ENCODE results near the gene SH3BP4. TPM values are rescaled to one million over a fixed set of nuclear protein-coding genes. Genes with fewer than 3 reads are reported as not detected.

SH3BP4 gene
- total RNA-seq, 1 donor from 2014 or later = 6.5 TPM

DNA sequence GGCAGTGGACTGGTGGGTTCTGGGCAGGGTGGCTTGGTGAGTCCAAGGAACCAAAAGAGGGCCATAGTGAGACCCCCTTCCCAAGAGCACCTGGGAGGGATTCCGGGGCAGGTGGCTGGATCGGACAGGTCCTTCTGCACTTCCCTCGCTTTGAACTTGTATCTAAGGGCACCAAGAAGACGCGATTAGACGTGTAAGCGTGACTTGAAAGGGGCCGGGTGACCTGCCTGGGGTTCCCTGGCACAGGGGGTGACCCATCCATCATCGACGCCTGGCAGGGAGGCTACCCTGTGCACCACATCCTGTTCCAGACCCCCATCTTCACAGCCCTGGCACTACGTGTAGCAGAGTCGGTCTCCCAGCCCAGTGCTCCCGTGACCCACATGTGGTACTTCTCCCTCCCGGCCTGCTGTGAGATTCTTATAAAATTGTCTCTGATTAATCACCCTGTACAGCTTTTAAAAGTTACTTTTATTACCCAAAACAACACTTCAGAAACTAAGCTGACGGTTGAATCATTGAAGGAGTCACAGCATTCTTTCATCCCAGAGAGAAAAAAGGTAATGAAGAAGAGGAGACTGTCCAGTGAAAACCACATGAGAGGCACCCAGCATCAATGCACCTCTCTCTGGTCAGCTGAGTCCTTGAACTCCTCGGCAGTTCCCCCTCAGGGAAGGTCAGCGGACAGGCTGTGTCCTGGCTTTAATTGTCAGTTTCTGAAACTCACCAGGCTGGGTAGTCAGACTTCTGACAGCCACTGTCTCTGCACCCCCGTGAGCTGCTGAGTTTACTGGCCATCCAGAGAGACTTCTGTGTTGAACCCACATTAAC is 13.0 kb downstream of the SH3BP4 start:
- FAIRE-seq = no peak
- no peak for DNase-seq (ENCODE audit: low spot score in 2 of 2)

DNA sequence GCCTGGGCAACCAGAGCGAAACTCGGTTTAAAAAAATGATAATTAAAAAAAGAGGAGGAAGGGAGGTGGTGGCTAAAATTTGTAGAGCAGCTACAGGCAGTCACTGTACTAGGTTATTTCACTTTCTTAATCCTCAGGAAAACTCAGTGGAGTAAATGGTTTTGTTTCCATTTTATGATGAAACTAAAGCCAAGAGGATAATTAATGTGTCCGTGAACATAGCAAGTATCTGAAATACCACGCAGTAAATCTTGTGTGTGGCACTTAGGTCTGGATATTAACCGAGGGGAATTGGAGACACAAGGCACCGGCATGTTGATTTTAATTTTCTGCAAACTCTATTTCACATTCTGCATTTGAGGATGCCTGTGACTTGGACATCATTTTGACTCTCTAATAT is 14.5 kb downstream of the SH3BP4 start:
- FAIRE-seq (no peak), DNase-seq (ENCODE audit: low spot score in 2 of 2) (no peak)

DNA sequence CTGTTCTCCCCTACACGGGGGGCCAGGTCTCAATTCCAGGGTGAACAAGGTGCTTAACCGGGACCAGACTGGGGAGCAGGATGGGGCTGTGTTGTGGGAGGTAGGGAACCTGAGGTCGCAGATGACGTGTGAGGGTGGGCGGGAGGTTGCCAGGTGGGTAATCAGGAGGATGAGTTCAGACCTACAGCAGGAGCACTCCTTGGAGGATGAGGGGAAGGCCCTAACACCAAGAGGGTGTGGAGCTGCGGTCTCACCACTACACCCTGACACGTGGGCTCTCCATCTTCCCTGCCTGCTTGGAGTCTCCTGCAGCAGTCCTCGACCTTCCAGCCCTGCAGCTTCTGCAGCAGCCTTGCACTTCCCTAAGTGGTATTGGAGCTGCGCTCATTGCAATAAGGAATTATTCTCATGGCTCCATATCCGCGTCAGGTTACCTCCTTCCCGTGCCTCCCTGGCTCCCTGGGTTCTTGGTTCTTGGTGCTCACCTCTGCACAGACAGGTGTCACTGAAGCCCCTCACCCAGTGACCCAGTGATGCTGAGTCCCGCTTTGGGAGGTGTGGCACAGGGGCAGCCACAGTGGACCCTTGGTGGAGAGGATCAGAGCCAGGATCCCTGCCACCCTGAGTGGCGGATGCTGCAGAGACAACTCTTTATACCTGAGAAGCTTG is 15.5 kb downstream of the SH3BP4 start:
- FAIRE-seq (no peak), DNase-seq (ENCODE audit: low spot score in 2 of 2) (no peak)

DNA sequence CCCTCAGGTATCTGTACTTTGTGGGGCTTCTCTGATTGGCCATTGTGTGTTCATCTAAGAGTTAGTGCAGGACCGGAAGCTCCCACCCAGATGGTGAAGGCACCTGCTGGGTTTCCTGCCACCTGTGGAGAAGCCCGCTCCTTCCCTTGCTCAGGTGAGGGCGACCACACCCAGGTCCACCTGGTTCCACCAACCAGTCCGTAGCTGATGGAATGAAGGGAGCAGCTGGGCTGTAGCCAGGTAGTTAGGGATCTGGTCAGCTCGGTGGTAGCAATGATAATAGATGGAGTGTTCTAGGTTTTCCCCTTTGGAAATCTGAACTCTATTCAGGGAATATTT is 16.0 kb downstream of the SH3BP4 start:
- no peak for FAIRE-seq
- DNase-seq (ENCODE audit: low spot score in 2 of 2) = no peak

DNA sequence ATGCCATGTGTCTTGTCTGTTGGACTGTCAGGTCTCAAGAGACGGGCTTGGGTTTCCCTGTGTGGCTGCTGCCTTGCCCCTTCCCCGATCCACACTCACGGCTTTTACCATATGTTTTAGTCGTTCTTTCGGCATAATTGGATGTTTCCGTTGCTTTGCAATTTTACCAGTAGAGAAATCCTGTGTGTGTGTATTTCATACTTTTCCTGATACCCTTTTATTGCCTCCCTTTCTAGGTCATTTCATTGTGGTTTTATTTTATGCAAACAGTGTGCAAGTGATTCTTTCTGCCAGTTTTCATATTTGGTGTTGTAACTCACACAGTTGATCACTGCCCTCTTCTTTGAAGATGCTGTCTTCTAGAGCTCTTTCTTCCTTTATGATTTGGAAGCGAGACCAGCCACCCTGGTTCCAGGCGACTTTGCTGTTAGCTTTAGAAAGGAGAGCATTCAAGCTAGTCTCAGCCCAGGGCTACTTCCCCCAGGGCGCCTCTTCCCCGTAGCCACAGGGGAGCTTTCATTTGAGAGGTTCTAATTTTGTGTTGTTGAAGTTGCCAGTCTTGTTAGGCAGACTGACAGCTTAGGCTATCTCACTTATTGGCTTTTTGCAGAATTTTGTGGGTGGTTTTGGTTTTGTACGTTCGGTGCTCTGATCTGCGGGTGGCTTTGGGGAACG is 17.0 kb downstream of the SH3BP4 start:
- FAIRE-seq = no peak
- DNase-seq (ENCODE audit: low spot score in 2 of 2) = no peak

DNA sequence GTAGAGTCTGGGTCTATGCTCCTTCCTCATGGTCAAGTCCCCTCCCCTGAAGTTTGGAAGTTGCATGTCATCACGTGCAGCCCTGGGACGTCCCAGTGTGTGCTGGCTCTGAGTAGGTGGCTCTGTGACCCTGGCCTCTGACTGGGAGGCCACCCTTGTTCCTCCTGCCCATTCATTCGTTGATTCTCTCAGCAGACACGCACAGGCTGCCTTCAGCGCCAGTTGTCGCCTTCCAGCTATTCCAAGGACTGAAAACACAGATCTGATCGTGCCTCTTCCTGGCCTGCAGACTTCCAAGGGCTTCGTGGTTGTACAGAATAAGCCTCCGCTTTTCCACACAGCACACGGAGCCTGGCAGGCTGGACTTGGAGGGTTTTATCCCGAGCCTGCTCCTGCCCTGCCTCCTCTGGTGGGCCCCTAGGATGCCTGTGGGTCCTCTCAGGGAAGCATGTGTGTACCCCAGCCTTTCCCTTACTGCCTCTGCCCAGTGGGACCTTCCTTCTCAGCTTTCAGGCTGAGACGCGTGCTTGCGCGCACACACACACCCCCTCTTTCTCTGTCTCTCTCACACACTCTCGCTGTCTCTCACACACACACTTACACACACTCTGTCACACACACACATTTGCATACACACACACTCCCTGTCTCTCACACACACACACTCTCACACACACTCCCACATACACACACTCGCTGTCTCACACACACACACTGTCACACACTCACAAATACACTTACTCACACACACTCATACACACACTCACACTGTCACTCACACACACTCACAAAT is 17.7 kb downstream of the SH3BP4 start:
- FAIRE-seq = no peak

DNA sequence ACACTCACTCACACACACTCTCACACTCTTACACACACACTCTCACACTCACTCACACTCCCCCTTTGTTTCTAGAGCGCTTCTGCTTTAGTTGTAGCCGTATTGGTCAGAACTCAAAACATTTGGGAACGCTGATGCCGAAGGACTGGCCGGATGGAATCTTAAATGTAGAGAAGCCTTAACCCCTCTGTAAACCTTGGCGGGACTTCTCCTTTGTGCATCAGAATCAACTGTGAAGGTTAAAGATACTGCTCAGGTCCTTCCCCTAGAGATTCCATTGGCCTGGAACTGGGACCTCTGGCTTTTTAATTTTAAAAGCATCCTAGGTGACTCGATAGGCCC is 18.3 kb downstream of the SH3BP4 start:
- FAIRE-seq (no peak), DNase-seq (ENCODE audit: low spot score in 2 of 2) (no peak)

More for the DNA sequence above, 17.7 kb downstream of the SH3BP4 start:
- no peak for DNase-seq (ENCODE audit: low spot score in 2 of 2)

DNA sequence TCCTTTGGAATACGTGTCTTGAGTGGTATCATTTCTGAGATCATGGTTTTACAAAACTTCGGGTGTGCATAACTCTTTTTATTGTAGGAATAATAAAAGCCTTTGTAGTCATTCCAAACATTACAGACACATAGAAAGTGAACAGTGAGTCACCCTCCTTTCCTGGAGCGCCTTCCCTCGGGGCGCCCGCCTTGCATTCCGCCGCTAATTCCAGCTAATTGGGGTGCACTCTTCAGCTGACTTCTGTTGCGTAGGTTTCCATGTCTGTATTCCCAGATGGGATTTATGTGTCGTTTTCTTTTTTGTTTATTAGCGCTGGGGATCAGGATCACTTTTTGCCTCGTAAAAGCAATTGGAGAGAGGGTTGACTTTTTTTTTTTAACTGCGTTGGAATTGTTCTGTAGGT is 18.7 kb downstream of the SH3BP4 start:
- DNase-seq (ENCODE audit: low spot score in 2 of 2) = no peak
- FAIRE-seq = no peak

DNA sequence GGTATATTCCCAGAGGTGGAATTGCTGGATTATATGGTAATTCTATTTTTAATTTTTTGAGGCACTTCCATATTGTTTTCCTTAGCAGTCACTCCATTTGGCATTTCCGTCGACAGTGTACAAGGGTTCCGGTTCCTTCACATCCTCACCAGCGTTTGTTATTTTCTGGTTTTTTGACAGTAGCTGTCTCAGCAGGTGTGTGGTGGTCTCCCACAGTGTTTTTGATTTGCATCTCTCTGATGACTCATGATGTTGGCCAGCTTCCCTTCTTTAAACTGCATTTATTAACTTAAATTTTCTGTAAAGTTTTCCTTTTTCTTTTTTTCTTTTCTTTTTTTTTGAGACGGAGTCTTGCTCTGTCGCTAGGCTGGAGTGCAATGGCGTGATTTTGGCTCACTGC is 19.7 kb downstream of the SH3BP4 start:
- DNase-seq (ENCODE audit: low spot score in 2 of 2) (no peak), FAIRE-seq (no peak)

DNA sequence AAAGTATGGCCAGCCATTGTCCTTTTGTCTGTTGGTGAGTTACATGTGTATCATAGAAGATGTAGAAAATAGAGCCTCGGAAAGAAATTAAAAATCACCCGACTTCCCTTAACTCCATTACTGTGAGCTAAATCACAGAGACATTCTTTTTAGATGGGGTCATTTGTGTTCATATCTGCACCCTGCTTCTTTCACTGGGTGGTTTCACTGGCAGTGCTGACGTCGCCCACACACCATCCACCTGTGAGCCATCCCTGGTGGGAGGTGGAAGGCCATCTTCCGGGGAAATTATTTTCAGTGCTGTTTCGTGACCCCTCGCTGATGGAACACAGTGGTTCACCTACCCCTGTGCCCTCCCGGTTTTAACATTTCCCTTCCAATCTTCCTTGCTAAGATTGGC is 21.2 kb downstream of the SH3BP4 start:
- DNase-seq (ENCODE audit: low spot score in 2 of 2) (no peak), FAIRE-seq (no peak)

DNA sequence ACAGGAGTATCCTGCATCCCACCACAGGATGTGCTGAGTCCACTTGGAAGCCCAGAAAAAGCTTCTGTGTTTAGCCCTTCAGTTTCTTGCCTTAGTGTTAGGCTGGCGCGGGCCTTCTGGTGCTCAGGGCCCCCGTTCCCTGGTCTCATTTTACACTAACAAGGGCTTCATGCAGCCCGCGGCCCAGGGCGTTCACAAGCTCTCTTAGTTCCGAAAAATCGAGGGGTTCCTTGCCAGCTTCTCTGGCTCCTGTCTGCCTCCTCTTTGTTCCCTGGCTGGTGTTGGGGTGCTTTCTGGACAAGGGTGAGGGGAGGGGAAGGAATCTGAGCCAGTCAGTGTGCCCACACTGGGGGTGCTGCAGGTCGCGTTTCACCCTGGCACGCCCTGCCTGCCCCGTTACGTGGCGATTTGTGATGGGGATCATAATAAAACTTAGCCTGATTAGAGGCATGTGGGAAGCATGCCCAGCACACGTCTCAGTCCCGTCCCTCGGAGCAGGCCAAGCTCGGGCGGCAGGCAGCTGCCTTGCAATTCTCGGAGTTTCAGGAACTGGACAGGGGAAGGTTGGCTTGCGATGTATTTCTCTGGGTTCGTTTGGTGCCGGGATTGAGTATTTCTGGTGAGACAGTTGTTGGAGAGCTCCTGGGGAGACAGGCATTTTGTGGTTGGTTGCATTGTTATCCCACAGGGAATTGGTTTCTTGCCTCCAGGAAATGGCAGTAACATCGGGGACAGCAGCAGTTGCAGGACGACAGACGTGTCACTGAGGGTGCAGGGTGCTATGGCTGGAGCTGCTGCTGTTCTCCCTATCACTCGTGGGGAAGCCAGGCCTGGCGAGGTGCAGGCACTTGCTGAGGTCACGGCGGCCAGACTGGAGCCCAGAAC is 22.9 kb downstream of the SH3BP4 start:
- DNase-seq (ENCODE audit: low spot score in 2 of 2) = no peak

DNA sequence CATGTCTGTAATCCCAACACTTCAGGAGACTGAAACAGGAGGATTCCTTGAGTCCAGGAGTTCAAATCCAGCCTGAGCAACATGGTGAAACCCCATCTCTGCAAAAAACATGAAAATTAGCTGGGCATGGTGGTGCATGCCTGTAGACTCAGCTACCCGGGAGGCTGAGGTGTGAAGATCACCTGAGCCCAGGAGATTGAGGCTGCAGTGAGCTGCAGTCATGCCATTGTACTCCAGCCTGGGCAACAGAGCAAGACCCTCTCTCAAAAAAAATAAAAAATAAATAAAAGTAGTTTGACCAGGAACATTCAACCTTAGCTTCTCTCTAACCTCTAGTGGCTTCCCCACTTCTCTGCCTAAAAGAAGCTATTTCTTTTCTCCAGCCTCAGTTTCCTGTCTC is 23.8 kb downstream of the SH3BP4 start:
- DNase-seq (ENCODE audit: low spot score in 2 of 2) = no peak
- no peak for FAIRE-seq

More for the DNA sequence above, 22.9 kb downstream of the SH3BP4 start:
- FAIRE-seq = no peak

DNA sequence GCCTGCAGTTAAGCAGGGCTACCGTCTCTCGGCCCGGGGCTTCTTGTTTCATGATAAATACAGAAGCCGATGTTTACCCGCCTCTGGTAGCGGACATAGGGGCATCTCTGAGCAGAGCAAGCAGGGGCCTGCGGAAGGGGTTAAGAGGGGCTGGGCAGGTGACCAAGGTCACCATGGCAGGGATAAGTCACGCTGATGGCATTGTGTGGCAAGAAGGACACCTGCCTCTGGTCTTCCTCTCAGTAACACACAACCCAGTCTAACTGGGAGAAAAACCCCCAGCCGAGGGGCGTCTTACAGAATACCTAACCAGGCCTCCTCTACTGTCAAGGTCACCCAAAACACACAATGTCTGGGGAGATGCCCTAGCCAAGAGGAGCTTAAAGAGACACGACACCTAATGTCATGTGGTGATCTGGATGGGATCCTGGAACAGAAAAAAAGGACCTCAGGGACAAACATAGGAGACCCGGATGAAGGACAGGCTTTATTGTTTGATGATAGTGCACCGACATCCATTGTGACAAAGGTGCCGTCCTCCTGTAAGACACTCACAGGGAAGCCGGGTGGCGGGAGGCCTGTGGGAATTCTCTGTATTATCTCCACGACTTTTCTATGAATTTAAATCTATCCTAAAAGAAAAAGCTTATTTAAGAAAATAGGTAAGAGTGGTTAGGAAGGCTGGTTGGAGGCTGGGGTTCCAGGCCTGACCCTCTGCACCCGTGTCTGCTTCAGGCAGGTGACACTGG is 24.8 kb downstream of the SH3BP4 start:
- DNase-seq (ENCODE audit: low spot score in 2 of 2) = no peak
- no peak for FAIRE-seq

DNA sequence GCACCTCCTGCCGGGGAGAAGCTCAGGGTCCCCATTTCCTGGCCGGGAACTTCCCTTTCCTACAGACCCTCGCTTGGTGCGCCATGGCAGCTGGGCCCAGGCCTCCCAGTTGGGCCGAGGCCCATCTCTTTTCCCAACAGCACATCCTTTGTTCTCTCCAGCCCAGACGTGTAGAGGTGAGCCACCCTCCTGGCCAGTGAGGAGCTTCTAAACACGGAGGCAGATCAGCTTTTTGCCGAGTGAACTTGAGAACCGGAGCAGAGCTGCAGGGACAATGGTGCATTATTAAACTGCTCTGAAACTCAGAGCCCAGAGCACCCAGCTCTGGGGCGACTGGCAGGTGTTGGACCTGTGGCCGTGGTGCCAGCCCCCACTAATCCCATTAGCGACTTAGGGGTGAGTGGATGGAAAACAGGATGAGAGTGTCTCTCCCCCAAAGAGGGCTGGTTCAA is 25.4 kb downstream of the SH3BP4 start:
- no peak for FAIRE-seq

DNA sequence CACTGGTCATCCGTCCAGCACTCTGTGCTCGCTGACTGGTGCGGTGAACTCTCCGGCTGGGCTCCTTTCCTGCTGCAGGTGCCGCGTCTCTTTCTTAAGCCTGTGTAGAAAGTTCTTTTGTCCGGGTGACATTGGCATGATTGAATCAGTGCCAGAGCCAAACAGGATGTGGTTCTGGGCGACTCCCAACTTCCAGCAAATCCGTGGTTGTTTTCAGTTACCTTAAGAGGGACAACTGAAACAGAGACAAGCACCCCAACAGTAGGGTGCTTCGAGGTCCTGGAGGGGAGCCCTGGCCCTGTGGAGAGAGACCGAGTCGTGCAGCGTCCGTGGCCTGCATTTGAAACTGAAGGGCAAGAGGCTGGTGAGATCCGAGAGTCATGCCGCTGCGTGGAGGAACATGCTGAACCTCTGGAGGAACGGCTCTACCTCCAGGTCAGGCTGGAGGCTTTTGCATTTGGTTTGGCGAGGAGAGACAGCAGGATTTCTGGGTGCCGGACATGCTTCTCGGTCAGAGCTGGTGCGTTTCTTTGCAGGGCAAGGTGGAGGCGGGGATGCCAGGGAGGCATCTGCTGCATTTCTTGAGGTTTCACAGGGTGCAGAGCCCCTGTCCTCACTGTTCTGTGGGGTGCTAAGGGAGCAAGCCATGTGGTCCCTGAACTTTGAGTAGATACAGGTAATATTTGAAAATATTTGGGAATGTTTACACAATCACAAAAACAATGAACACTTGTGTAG is 26.8 kb downstream of the SH3BP4 start:
- DNase-seq (ENCODE audit: low spot score in 2 of 2) (no peak), FAIRE-seq (no peak)

More for the DNA sequence above, 25.4 kb downstream of the SH3BP4 start:
- DNase-seq (ENCODE audit: low spot score in 2 of 2) = no peak

DNA sequence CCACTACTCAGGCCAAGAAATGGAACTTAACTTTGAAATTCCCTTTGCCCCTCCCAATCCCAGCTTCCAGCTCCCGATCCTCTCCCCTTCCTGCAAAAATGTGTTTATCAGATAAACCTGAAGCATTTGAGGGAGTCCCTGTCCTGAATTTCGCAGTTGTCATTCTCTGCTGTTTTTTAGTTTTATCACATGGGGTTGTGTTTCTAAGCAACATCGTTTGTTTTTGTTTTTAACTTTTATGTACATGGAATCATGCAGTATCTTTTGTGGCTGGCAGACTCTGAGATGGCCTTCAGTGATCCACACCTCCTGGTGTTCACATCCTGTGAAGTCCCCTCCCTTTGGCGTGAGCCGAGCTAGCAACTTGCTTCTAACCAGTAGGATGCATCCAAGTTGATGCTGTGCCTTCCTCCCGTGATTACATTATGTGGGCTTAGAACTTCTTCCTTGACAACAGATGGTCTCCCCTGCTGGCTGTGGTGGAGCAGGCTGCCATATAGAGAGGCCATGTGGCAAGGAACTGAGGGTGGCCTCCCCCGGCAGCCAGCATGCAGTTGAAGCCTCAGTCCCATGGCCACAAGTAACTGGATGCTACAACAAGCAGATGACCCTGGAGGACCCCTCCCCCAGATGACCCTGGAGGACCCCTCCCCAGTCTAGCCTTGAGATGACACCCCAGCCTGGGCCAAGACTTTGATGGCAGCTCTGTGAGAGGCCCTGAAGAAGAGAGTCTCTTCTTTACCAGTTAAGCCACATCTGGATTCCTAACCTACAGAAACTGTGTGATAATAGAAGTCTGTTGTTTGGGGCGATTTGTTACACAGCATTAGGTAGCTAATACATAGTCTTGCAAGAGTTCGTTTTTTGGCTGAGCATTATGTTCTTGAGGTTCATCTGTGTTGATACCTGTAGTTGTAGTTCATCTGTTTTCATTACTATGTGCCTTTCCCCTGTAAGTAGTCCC is 27.7 kb downstream of the SH3BP4 start:
- DNase-seq (ENCODE audit: low spot score in 2 of 2) = no peak
- no peak for FAIRE-seq
